Measurements from ENCODE around the gene C1QTNF6.

Gene C1QTNF6

DNA sequence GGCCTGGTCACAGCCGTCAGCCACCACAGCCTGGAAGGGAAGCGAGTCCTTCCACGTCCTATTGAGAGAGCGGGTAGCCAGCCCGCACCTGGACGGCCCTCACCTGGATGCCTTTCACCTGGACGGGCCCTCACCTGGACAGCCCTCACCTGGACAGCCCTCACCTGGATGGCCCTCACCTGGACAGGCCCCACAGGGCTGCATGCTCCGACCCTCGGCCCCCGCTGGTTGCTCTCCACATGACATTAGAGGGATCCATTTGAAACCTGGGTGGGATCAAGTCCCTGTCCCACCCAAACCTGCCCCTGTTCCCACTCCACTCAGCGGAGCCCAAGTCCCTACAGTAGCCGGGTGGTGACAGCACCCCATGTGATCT is 3.7 kb downstream of the C1QTNF6 start:
- TF ChIP-seq, protein P1, sequence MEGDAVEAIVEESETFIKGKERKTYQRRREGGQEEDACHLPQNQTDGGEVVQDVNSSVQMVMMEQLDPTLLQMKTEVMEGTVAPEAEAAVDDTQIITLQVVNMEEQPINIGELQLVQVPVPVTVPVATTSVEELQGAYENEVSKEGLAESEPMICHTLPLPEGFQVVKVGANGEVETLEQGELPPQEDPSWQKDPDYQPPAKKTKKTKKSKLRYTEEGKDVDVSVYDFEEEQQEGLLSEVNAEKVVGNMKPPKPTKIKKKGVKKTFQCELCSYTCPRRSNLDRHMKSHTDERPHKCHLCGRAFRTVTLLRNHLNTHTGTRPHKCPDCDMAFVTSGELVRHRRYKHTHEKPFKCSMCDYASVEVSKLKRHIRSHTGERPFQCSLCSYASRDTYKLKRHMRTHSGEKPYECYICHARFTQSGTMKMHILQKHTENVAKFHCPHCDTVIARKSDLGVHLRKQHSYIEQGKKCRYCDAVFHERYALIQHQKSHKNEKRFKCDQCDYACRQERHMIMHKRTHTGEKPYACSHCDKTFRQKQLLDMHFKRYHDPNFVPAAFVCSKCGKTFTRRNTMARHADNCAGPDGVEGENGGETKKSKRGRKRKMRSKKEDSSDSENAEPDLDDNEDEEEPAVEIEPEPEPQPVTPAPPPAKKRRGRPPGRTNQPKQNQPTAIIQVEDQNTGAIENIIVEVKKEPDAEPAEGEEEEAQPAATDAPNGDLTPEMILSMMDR (IDR thresholded peaks at IDR 0.05; ENCODE audit: insufficient read depth, low read length, missing control alignments), result no peak
- H3K4me3 ChIP-seq (ENCODE audit: low read depth, low read length), result no peak overlapping the region
- no peak for DNase-seq (ENCODE audit: low read depth, low spot score)
- ChIA-PET CTCF (interaction anchor here (1.0 to 2.4 kb wide), 4 partner anchors 9 to 19 kb away, joined by 3 to 10 read pairs (median 6); no protein-coding TSS in a partner anchor), POLR2A (no interaction called here)

DNA sequence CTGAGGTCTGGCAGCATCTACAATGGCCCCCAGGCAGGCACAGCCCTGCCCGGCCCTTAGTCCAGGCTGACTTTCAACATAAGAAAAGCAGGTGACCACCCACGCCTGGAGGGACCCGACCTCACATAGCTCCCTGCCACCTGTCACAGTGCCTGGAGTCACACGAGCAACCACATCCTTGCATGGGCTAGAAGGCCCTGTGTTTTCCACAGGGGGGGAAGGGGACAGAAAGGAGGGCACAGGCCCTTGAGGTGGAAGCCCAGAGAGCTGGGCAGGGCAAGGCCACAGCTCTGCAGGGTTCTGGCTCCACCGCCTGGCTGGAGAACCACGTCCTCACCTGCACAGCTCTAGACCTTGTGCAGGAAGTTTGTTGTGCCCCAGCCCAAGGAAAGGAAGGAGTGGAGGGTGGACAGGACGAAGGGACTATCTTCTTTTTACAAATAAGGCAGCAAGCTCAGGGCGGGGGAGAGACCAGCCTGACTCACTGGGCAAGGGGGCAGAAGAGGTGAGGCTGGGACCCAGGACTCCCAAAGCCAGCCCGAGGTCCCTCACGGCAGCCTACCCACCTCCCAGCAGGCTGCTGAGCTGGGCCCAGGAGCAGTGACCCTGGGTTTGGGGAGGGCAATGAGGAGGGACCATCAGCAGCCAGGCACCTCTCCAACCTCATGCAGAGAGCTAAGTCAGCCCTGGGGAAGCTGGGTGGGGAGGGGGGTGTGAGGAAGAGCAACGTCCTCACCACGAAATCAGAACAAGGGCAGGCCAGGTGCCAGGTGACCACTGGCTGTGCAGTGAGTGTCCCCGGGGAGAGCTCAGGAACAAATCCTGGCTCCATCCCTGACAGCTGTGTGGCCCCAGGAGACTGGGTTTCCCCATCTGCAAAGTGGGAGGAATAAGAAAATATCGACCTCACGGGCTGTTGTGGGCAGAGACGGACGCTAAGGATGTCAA is 4.3 kb downstream of the C1QTNF6 start:
- no peak for DNase-seq (ENCODE audit: low read depth, low spot score)
- ChIA-PET POLR2A (no interaction called here), CTCF (interaction anchor here (1.0 to 2.4 kb wide), 4 partner anchors 10 to 18 kb away, joined by 3 to 10 read pairs (median 6); no protein-coding TSS in a partner anchor)
- TF ChIP-seq, protein P1 (IDR thresholded peaks at IDR 0.05; ENCODE audit: insufficient read depth, low read length, missing control alignments), result no peak
- H3K4me3 ChIP-seq (ENCODE audit: low read depth, low read length), result no peak overlapping the region

DNA sequence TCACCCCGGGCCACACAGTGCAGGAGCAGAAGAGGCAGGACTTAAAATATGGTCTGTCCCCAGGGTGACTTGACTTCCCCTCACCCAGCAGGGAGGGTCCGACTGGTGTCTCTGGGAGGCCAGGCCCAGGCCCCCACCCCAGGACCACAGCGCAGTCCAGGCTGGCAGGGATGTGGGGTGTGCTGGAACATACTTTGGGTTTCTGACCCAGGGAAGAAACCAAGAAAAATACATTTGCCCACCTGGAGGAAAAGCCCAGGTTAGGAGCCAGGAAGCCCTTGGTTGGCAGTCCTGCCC is 5.2 kb downstream of the C1QTNF6 start:
- DNase-seq (ENCODE audit: low read depth, low spot score), result no peak
- ChIA-PET POLR2A (no interaction called here), CTCF (interaction anchor here (1.5 to 2.4 kb wide), 3 partner anchors 15 to 17 kb away, joined by 5 to 10 read pairs (median 7); no protein-coding TSS in a partner anchor)
- TF ChIP-seq, protein P1 (IDR thresholded peaks at IDR 0.05; ENCODE audit: insufficient read depth, low read length, missing control alignments), result no peak
- no peak overlapping the region for H3K4me3 ChIP-seq (ENCODE audit: low read depth, low read length)

DNA sequence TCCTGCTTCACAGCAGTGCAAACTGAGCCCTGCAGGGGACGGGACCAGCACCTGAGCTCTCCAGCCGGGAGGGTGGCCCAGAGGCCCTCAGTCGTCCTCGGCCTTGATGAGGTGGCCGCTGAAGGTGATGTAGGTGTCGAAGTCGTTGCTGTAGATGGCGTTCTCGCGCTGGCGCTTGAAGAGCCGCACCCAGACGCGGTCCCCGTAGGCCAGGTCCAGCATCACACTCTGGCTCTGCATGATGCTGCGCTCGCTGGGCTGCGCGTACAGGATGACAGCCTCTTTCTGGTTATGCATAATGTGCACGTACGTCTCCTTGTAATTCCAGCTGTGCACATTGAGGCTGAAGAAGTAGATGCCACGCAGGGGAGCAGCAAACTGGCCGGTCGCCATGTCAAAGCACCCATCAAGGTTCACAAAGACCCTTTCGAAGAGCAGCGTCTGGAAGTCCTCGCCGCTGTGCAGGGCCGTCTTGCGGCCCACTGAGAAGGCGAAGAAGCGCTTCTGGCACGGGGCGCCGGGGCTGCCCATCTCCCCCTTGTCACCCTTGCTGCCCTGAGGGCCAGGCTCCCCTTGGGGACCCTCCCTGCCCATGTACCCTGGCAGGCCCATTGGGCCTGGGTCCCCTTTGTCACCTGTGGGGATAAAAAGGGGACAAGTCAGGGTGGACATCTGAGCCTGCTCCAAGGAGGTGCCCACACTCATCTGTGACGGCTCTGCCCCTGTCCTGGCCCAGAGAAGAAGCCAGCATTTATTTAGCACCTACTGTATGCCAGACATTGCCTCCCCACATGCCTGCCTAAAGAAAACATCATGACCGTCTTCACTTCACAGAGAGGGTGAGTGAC is 5.7 kb downstream of the C1QTNF6 start:
- DNase-seq (ENCODE audit: low read depth, low spot score), result no peak
- ChIA-PET CTCF (no interaction called here), POLR2A (no interaction called here)
- TF ChIP-seq, protein P1 (IDR thresholded peaks at IDR 0.05; ENCODE audit: insufficient read depth, low read length, missing control alignments), result no peak
- H3K4me3 ChIP-seq (ENCODE audit: low read depth, low read length), result no peak overlapping the region

DNA sequence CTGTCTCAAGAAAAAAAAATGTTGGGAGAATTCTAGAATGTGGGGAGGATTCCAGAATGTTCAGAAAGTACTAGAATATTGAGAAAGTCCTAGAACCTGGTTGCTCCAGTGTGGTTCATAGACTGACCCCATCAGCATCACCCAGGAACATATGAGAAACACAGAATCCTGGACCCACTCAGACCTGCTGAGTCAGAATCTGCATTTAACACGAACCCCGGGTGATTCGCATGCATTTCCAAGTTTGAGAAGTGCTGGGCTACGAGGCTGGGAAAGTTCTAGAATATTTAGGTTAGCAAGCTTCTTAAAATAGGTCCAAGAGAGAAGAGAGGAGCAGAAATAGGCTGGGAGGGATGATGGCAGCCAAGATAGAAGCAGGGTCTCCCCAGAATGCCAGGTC is 6.4 kb downstream of the C1QTNF6 start:
- POLR2A ChIA-PET, result no interaction called here

More for the DNA sequence above, 6.4 kb downstream of the C1QTNF6 start:
- H3K4me3 ChIP-seq (ENCODE audit: low read depth, low read length), result no peak overlapping the region
- CTCF ChIA-PET, result no interaction called here
- no peak for DNase-seq (ENCODE audit: low read depth, low spot score)
- TF ChIP-seq, protein P1 (IDR thresholded peaks at IDR 0.05; ENCODE audit: insufficient read depth, low read length, missing control alignments), result no peak

Measured in AG04449 (cell line).